Breast epithelium (tissue), 3 donors: ENCODE results near the gene KLB.

Experiments used
- POLR2A ChIP-seq: fragments of 450-650 bp; IDR thresholded peaks from one replicate; pipeline ENCODE4 v1.6.1; 2016; ENCODE audit warnings: antibody characterized with exemption, mild to moderate bottlenecking, moderate library complexity
- POLR2AphosphoS5 ChIP-seq, 3 donors: sonication (generic); formaldehyde crosslinking; IDR thresholded peaks; one replicate each; pipeline ENCODE4 v1.6.1; 2017; ENCODE audit warnings: antibody characterized with exemption in 3 of 3
- TF ChIP-seq, protein P1 (sequence below), 3 donors: fragments of 450-650 bp; IDR thresholded peaks; one replicate each; pipeline ENCODE4 v1.5.1; 2016 to 2017; ENCODE audit warnings: antibody characterized with exemption in 3 of 3, mild to moderate bottlenecking in 3 of 3, moderate library complexity in 3 of 3

DNA sequence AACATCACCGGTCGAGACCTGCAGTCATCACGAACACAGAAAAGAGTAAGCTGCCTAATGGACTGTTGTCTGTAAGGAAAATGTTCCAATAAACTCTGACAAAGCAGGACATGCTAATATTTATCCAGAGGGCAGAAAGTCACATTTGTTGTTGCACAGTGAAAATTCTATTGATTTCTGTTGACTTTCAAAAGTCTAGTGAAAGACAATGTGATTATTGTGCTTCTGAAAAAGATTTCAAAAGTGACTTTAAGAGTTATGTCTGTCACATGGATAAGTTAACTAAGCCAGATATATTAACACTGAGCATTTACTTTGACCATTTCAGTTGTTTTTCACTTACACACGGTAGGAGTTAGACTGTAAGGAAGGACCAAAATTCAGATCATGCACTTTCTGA is 31.3 kb upstream of the KLB start:
- TF ChIP-seq, protein P1, sequence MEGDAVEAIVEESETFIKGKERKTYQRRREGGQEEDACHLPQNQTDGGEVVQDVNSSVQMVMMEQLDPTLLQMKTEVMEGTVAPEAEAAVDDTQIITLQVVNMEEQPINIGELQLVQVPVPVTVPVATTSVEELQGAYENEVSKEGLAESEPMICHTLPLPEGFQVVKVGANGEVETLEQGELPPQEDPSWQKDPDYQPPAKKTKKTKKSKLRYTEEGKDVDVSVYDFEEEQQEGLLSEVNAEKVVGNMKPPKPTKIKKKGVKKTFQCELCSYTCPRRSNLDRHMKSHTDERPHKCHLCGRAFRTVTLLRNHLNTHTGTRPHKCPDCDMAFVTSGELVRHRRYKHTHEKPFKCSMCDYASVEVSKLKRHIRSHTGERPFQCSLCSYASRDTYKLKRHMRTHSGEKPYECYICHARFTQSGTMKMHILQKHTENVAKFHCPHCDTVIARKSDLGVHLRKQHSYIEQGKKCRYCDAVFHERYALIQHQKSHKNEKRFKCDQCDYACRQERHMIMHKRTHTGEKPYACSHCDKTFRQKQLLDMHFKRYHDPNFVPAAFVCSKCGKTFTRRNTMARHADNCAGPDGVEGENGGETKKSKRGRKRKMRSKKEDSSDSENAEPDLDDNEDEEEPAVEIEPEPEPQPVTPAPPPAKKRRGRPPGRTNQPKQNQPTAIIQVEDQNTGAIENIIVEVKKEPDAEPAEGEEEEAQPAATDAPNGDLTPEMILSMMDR (IDR thresholded peaks at IDR 0.05): no peak
- TF ChIP-seq POLR2AphosphoS5 (IDR thresholded peaks at IDR 0.05) (no peak), POLR2A (no peak)
